T-helper 2 cell treated with Interferon-gamma antibody and Interleukin-4, amounts not matched to agents 5 μg/mL and 100 μg/mL, for 36 hours (primary cell): ENCODE data around the gene MDFIC2.
"Not testable (repeated sequence)": the region's sequence is repeated elsewhere in the genome, so short reads cannot be mapped to it uniquely, and the experiment has no call there.

ENCODE experiments used
- DNase-seq: peaks from one replicate; pipeline ENCODE4 v3.0.0; 2021; ENCODE audit warnings: low spot score
- H3K27ac Mint-ChIP-seq: one replicate; pipeline ENCODE4 v1.8.0; 2021; ENCODE audit warnings: mild to moderate bottlenecking, mixed read lengths
- H3K27me3 Mint-ChIP-seq: one replicate; pipeline ENCODE4 v1.8.0; 2021; ENCODE audit warnings: low read depth, mixed read lengths
- H3K36me3 Mint-ChIP-seq: one replicate; pipeline ENCODE4 v1.8.0; 2021; ENCODE audit warnings: low read depth, mixed read lengths
- H3K4me1 Mint-ChIP-seq: one replicate; pipeline ENCODE4 v1.8.0; 2021; ENCODE audit warnings: low read depth, mixed read lengths
- H3K4me3 Mint-ChIP-seq: one replicate; pipeline ENCODE4 v1.8.0; 2022; ENCODE audit warnings: mild to moderate bottlenecking, moderate library complexity, mixed read lengths
- H3K9me3 Mint-ChIP-seq: one replicate; pipeline ENCODE4 v1.8.0; 2021; ENCODE audit warnings: mixed read lengths

The MDFIC2 gene

DNA sequence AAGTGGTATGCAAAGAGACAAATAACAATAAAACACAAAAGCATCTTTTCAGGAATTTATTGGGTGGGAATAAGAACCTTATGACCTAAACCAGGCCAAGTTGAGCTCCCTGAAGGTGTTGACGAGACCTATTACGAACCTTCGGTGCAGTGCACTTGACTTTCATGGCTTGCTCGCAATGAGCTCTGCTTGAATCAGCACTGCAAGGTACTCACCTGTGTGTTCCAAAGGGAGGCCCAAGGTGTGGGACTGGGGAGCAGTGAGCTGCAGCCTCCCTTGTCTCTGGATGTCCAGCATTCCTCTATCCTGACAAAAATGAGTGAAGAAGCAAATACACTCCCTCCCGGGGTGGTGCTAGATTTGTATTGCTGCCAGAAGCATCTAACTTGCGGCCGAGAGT is at the start of gene MDFIC2:
Gene MDFIC2, minus strand, starts transcription at position 303 of the 400 bp plus-strand sequence. CDS start 665 bp downstream, outside the sequence.
- no peaks in the 10 kb centered on the region for H3K27me3 Mint-ChIP-seq

GRCh38 chr3:70360979-70361760 is 48.7 kb upstream of the MDFIC2 start:
- Mint-ChIP-seq H3K27me3 (no peaks in the 10 kb centered on the region), H3K36me3 (no peaks in the 10 kb centered on the region), H3K4me3 (no peak overlapping the region), H3K4me1 (no peaks in the 10 kb centered on the region), H3K27ac (no peak overlapping the region), H3K9me3 (no peaks in the 10 kb centered on the region)
- no peak for DNase-seq

More for the DNA sequence above, at the start of gene MDFIC2:
- no peak for DNase-seq
- Mint-ChIP-seq H3K36me3 (no peaks in the 10 kb centered on the region), H3K4me3 (no peak within 1 kb of the TSS), H3K9me3 (no peaks in the 10 kb centered on the region), H3K4me1 (no peaks in the 10 kb centered on the region), H3K27ac (no peak within 1 kb of the TSS)

DNA sequence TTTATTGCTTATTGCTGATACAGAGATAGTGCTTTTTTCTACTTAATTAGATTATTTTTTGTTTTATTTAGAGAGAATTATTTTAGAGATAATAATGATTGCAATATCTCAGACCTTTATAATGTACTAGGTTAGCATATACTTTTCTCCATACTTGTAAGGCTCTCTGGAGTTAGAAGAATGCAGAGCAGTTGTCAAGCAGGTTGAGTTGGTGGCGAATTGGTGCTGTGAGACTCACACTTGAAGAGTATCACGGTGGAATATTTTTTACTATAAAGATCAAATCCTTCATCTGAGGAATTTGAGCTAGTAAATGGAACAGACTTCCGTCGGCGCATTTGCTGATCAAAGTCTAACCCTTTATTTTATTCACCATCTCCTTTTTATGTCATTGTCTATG is 47.3 kb upstream of the MDFIC2 start:
- Mint-ChIP-seq H3K9me3 (no peaks in the 10 kb centered on the region), H3K4me3 (no peak overlapping the region), H3K27ac (no peak overlapping the region), H3K27me3 (no peaks in the 10 kb centered on the region), H3K4me1 (no peaks in the 10 kb centered on the region), H3K36me3 (no peaks in the 10 kb centered on the region)
- no peak for DNase-seq

DNA sequence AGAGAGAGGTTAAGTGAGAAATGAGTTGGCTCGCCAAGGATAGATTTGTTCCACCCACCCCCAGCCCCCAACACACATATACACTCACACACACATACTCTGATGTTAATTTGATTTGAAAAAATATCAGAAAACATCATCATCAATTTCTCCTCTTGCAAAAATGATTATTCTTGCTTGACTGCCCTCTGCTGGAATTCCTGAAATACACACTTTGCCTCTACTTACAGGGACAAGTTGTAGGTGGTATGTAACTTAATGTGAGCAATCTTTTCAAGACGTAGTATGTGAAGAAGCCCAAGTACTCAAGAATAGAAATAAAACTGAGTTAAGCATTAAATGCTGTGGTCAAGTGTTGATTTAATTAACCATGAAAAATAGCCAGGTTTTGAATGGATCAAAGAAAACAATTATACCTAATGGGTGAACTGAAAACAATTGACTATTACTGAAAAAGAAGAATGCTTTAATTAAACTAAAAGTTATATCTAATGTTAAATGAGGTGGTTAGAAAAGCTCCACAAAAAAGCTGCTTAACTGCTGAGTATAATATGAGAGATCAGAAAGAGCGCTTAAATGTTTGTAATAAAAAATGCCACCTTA is 46.6 kb upstream of the MDFIC2 start:
- H3K27ac Mint-ChIP-seq, result no peak overlapping the region
- DNase-seq, result no peak
- H3K9me3 Mint-ChIP-seq, result no peaks in the 10 kb centered on the region
- no peaks in the 10 kb centered on the region for H3K27me3 Mint-ChIP-seq
- H3K4me1 Mint-ChIP-seq, result no peaks in the 10 kb centered on the region
- no peak overlapping the region for H3K4me3 Mint-ChIP-seq
- H3K36me3 Mint-ChIP-seq, result no peaks in the 10 kb centered on the region

- Mint-ChIP-seq H3K36me3 (no peaks in the 10 kb centered on the region), H3K4me1 (no peaks in the 10 kb centered on the region), H3K27me3 (no peaks in the 10 kb centered on the region), H3K27ac (no peak overlapping the region), H3K9me3 (no peaks in the 10 kb centered on the region), H3K4me3 (no peak overlapping the region)
- DNase-seq, result no peak
These were observed 39.8 kb upstream of the MDFIC2 start for GRCh38 chr3:70352215-70352614.

DNA sequence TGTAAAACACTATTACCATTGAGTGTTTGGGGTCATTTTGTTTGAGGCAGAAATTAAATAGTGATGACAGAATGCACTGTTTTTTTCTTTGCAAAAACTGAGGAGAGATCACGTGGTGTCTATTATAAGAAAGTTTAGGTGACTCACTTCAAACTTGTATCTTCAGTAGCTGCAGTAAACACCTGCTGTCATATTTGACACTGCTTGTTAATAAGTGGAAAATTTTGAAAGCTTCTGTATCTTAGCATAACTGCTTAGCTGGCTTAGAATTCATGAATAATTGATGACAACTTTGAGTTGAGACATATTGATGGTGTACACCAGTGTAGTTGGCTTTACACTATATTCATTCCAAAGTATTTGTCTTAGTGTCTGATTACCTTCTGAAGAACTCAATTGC is 29.7 kb upstream of the MDFIC2 start:
- Mint-ChIP-seq H3K36me3 (no peaks in the 10 kb centered on the region), H3K27ac (no peak overlapping the region), H3K27me3 (no peaks in the 10 kb centered on the region), H3K4me3 (no peak overlapping the region), H3K9me3 (no peaks in the 10 kb centered on the region), H3K4me1 (no peaks in the 10 kb centered on the region)
- no peak for DNase-seq

- H3K4me1 Mint-ChIP-seq, H3K36me3 Mint-ChIP-seq, H3K27ac Mint-ChIP-seq, H3K27me3 Mint-ChIP-seq, DNase-seq, H3K9me3 Mint-ChIP-seq, H3K4me3 Mint-ChIP-seq: not testable (repeated sequence)
These were observed 24.4 kb upstream of the MDFIC2 start for GRCh38 chr3:70336885-70337284.

DNA sequence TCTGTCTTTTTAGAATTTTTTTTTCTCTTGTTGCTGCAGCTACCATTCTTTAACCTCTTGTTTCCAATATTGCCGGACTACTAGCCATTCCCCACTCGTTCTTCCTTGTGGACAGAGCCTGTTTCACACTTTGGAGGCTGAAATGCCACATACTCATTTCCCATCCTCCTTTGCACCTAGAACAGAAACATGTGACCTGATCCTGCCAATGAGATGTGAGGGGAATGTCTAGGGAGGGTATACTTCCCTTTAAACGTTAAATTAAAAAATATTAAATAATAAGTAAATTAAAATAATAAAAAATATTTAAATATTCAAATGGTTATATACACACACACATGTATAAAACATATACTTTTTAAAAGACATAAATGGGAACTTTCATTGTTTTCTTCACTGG is 20.6 kb upstream of the MDFIC2 start:
- H3K9me3 Mint-ChIP-seq, result no peaks in the 10 kb centered on the region
- no peak overlapping the region for H3K4me3 Mint-ChIP-seq
- no peaks in the 10 kb centered on the region for H3K4me1 Mint-ChIP-seq
- no peak for DNase-seq
- no peaks in the 10 kb centered on the region for H3K36me3 Mint-ChIP-seq
- no peak overlapping the region for H3K27ac Mint-ChIP-seq
- no peaks in the 10 kb centered on the region for H3K27me3 Mint-ChIP-seq

DNA sequence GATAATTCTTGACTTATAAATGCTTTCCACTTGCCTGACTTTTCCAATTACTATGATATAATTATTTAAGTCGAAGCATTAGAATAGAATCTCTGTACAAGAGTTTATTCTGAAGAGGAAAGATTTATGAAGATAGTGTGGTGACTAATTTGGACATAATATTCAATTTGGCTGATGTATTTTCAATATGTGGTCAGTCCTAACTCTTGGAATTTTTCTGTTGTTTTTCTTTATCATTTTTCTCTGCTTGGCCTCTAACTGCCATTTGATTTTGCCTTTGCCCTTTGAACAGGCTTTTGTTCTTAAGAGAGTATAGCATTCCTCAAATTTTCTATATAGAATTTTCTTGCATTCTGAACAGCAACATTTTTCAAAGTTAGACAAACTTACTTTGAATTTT is 2.6 kb upstream of the MDFIC2 start:
- Mint-ChIP-seq H3K4me3 (no peak overlapping the region), H3K27me3 (no peaks in the 10 kb centered on the region), H3K9me3 (no peaks in the 10 kb centered on the region), H3K4me1 (no peaks in the 10 kb centered on the region), H3K36me3 (no peaks in the 10 kb centered on the region), H3K27ac (no peak overlapping the region)
- DNase-seq, result no peak

DNA sequence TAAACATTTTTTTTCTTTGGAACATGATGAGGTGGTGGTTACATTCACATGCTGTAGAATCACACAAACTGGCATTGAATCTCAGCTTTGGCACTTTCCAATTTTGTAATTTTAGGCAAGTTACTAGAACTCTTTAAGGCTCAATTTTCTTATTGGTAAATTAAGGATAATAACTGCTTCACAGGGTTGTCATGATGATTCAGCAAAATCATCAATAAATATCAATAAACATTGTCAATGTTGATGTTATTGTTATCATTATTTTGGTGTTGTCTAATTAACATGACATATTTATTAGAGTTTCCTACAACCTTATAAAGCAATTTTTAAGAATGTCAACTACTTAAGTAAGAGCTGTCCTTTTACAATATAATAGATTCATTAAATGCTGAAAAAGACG is 1.6 kb downstream of the MDFIC2 start:
- no peak overlapping the region for H3K27ac Mint-ChIP-seq
- H3K36me3 Mint-ChIP-seq, result no peaks in the 10 kb centered on the region
- H3K4me3 Mint-ChIP-seq, result no peak overlapping the region
- H3K9me3 Mint-ChIP-seq, result no peaks in the 10 kb centered on the region
- H3K27me3 Mint-ChIP-seq, result no peaks in the 10 kb centered on the region
- no peak for DNase-seq
- no peaks in the 10 kb centered on the region for H3K4me1 Mint-ChIP-seq

DNA sequence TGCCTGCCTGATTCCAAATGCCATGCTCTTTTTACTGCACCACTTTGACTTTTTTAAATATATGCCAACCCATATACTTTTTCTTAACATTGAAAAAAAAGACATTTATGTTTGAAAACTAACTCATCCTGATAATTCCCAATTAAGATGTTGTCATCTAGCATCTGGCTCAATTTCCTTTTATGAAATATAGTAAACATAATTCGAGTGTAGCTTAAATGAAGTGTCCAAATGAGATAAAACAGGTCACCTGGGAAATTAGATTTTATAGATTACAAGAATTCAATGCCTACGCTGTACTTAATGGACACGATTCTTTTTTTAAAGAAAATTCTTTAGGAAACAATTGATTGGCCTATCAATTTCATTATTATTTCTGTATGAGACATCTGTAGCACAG is 2.8 kb downstream of the MDFIC2 start:
- Mint-ChIP-seq H3K9me3 (no peaks in the 10 kb centered on the region), H3K27ac (no peak overlapping the region), H3K36me3 (no peaks in the 10 kb centered on the region), H3K4me1 (no peaks in the 10 kb centered on the region), H3K27me3 (no peaks in the 10 kb centered on the region), H3K4me3 (no peak overlapping the region)
- DNase-seq, result no peak

- no peaks in the 10 kb centered on the region for H3K4me1 Mint-ChIP-seq
- H3K27ac Mint-ChIP-seq, result no peak overlapping the region
- no peak for DNase-seq
- no peak overlapping the region for H3K4me3 Mint-ChIP-seq
- no peaks in the 10 kb centered on the region for H3K9me3 Mint-ChIP-seq
- H3K36me3 Mint-ChIP-seq, result no peaks in the 10 kb centered on the region
- no peaks in the 10 kb centered on the region for H3K27me3 Mint-ChIP-seq
These were observed 3.7 kb downstream of the MDFIC2 start for GRCh38 chr3:70308760-70309159.

GRCh38 chr3:70306736-70307135 is 5.7 kb downstream of the MDFIC2 start:
- Mint-ChIP-seq H3K27me3 (no peaks in the 10 kb centered on the region), H3K4me1 (no peaks in the 10 kb centered on the region), H3K4me3 (no peak overlapping the region), H3K27ac (no peak overlapping the region), H3K9me3 (no peaks in the 10 kb centered on the region), H3K36me3 (no peaks in the 10 kb centered on the region)
- no peak for DNase-seq

- no peaks in the 10 kb centered on the region for H3K36me3 Mint-ChIP-seq
- no peak for DNase-seq
- no peak overlapping the region for H3K27ac Mint-ChIP-seq
- H3K4me1 Mint-ChIP-seq, result no peaks in the 10 kb centered on the region
- H3K9me3 Mint-ChIP-seq, result no peaks in the 10 kb centered on the region
- H3K27me3 Mint-ChIP-seq, result no peaks in the 10 kb centered on the region
- no peak overlapping the region for H3K4me3 Mint-ChIP-seq
These were observed 14.1 kb downstream of the MDFIC2 start for GRCh38 chr3:70298385-70298784.

- no peak overlapping the region for H3K27ac Mint-ChIP-seq
- no peak overlapping the region for H3K4me3 Mint-ChIP-seq
- no peak for DNase-seq
- H3K36me3 Mint-ChIP-seq, result no peaks in the 10 kb centered on the region
- H3K4me1 Mint-ChIP-seq, result no peaks in the 10 kb centered on the region
- H3K9me3 Mint-ChIP-seq, result no peaks in the 10 kb centered on the region
- H3K27me3 Mint-ChIP-seq, result no peaks in the 10 kb centered on the region
These were observed 21.3 kb downstream of the MDFIC2 start for GRCh38 chr3:70291097-70291482.
